ENCODE measurements around the gene MANEA.

Gene MANEA

GRCh38 chr6:95577304-95578105, at the start of gene MANEA:
Gene MANEA, plus strand, starts transcription at chr6:95577535. Its CDS starts 8,905 bp downstream, at chr6:95586440.
- TF ChIP-seq MAX (IDR thresholded peaks at IDR 0.05) (peak; percentile 88), USF1 (IDR thresholded peaks at IDR 0.05) (peak; percentile 52), EGR1 (IDR thresholded peaks at IDR 0.05) (peak; percentile 9; the same call in 1 of the 2 replicates), TAF1 (IDR thresholded peaks at IDR 0.05; ENCODE audit: low read depth) (peak; percentile 44; the same call in 1 of the 2 replicates), ZBTB7A (IDR thresholded peaks at IDR 0.05; ENCODE audit: low read depth) (peak; percentile 68; the same call in 1 of the 2 replicates), REST (IDR thresholded peaks at IDR 0.05; ENCODE audit: low read depth) (no peak), RAD21 (IDR thresholded peaks at IDR 0.05; ENCODE audit: low read depth) (no peak)

GRCh38 chr6:95529762-95530161, 47.6 kb upstream of the MANEA start:
- TF ChIP-seq TEAD4 (IDR thresholded peaks at IDR 0.05) (no peak), EGR1 (IDR thresholded peaks at IDR 0.05) (no peak), CEBPB (IDR thresholded peaks at IDR 0.05) (no peak), TCF12 (IDR thresholded peaks at IDR 0.05; ENCODE audit: low read depth) (no peak), NFIC (IDR thresholded peaks at IDR 0.05) (no peak), FOXM1 (IDR thresholded peaks at IDR 0.05; ENCODE audit: borderline replicate concordance, low read depth) (no peak), REST (IDR thresholded peaks at IDR 0.05; ENCODE audit: low read depth) (no peak), MAX (IDR thresholded peaks at IDR 0.05) (no peak), EP300 (IDR thresholded peaks at IDR 0.05; ENCODE audit: borderline replicate concordance) (no peak), TAF1 (IDR thresholded peaks at IDR 0.05; ENCODE audit: low read depth) (no peak), YY1 (IDR thresholded peaks at IDR 0.05; ENCODE audit: low read depth) (no peak), USF1 (IDR thresholded peaks at IDR 0.05) (no peak), CREB1 (IDR thresholded peaks at IDR 0.05; ENCODE audit: low read depth) (no peak), ZBTB7A (IDR thresholded peaks at IDR 0.05; ENCODE audit: low read depth) (no peak), RAD21 (IDR thresholded peaks at IDR 0.05; ENCODE audit: low read depth) (no peak)

- TF ChIP-seq TCF12 (IDR thresholded peaks at IDR 0.05; ENCODE audit: low read depth) (no peak), EGR1 (IDR thresholded peaks at IDR 0.05) (no peak), EP300 (IDR thresholded peaks at IDR 0.05; ENCODE audit: borderline replicate concordance) (no peak), YY1 (IDR thresholded peaks at IDR 0.05; ENCODE audit: low read depth) (no peak), ZBTB7A (IDR thresholded peaks at IDR 0.05; ENCODE audit: low read depth) (no peak), CREB1 (IDR thresholded peaks at IDR 0.05; ENCODE audit: low read depth) (no peak), TEAD4 (IDR thresholded peaks at IDR 0.05) (no peak), USF1 (IDR thresholded peaks at IDR 0.05) (no peak), MAX (IDR thresholded peaks at IDR 0.05) (no peak), NFIC (IDR thresholded peaks at IDR 0.05) (no peak)
Measured at GRCh38 chr6:95530176-95530819, 47.0 kb upstream of the MANEA start.

GRCh38 chr6:95543798-95544197, 33.5 kb upstream of the MANEA start:
- TF ChIP-seq EP300 (IDR thresholded peaks at IDR 0.05; ENCODE audit: borderline replicate concordance) (no peak), TCF12 (IDR thresholded peaks at IDR 0.05; ENCODE audit: low read depth) (no peak), REST (IDR thresholded peaks at IDR 0.05; ENCODE audit: low read depth) (no peak), USF1 (IDR thresholded peaks at IDR 0.05) (no peak), TEAD4 (IDR thresholded peaks at IDR 0.05) (no peak), NFIC (IDR thresholded peaks at IDR 0.05) (no peak), YY1 (IDR thresholded peaks at IDR 0.05; ENCODE audit: low read depth) (no peak), RAD21 (IDR thresholded peaks at IDR 0.05; ENCODE audit: low read depth) (no peak), TAF1 (IDR thresholded peaks at IDR 0.05; ENCODE audit: low read depth) (no peak), MAX (IDR thresholded peaks at IDR 0.05) (no peak), ZBTB7A (IDR thresholded peaks at IDR 0.05; ENCODE audit: low read depth) (no peak), EGR1 (IDR thresholded peaks at IDR 0.05) (no peak), FOXM1 (IDR thresholded peaks at IDR 0.05; ENCODE audit: borderline replicate concordance, low read depth) (no peak), CEBPB (IDR thresholded peaks at IDR 0.05) (no peak), CREB1 (IDR thresholded peaks at IDR 0.05; ENCODE audit: low read depth) (no peak)
